Loucy (cell line): ENCODE measurements around the gene MT4.
A peak's percentile ranks its signal among the peaks of the same experiment; 100 is the strongest.

Experiments used
- EZH2phosphoT487 ChIP-seq: fragments of 200-600 bp; IDR thresholded peaks from 2 replicates; pipeline ENCODE4 v1.6.1; 2018; ENCODE audit warnings: antibody characterized with exemption, mild to moderate bottlenecking, moderate library complexity, borderline replicate concordance
- TF ChIP-seq, protein P1 (sequence below): fragments of 200-600 bp; sonication (generic); conservative IDR thresholded peaks from 2 replicates; pipeline ENCODE4 v1.5.1; 2014; ENCODE audit warnings: mild to moderate bottlenecking, antibody characterized with exemption, low read length

DNA sequence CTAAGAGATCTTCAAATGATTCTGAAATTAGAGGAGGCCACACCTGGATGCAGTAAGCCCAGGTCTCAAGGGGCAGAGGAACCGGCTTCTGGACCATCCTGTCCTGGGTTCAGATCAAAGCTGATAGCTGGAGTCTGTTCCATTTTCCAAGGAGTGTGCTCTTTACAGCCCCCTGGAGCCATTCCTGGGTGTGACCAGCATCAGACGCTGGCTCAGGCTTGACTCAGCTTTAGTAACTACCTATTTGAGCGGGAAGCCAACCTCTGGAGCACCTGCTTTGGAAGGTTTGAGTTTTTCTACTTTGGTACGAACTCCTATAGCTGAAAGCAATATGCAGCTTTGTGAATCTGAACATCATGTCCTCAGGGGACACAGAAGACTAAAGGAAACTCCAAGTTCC lies 32.2 kb upstream of the MT4 start:
- TF ChIP-seq, protein P1, sequence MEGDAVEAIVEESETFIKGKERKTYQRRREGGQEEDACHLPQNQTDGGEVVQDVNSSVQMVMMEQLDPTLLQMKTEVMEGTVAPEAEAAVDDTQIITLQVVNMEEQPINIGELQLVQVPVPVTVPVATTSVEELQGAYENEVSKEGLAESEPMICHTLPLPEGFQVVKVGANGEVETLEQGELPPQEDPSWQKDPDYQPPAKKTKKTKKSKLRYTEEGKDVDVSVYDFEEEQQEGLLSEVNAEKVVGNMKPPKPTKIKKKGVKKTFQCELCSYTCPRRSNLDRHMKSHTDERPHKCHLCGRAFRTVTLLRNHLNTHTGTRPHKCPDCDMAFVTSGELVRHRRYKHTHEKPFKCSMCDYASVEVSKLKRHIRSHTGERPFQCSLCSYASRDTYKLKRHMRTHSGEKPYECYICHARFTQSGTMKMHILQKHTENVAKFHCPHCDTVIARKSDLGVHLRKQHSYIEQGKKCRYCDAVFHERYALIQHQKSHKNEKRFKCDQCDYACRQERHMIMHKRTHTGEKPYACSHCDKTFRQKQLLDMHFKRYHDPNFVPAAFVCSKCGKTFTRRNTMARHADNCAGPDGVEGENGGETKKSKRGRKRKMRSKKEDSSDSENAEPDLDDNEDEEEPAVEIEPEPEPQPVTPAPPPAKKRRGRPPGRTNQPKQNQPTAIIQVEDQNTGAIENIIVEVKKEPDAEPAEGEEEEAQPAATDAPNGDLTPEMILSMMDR = peak; percentile 21; the same call in 1 of the 2 replicates
- no peak for TF ChIP-seq EZH2phosphoT487
